K562 (cell line): Measurements from ENCODE around the gene ARL6IP4. TPM values are rescaled to one million over a fixed set of nuclear protein-coding genes. Genes with fewer than 3 reads are reported as not detected.

Experiments
- BACH1 ChIP-seq: fragments of 200-800 bp; sonication (Bioruptor generic); IDR thresholded peaks from 2 replicates; pipeline ENCODE4 v1.6.1; 2016; ENCODE audit warnings: missing genetic modification characterization, missing compliant biosample characterization
- CREB5 ChIP-seq: fragments of 250-450 bp; sonication (Bioruptor Pico); IDR thresholded peaks from 2 replicates; pipeline ENCODE4 v1.5.0; 2020; ENCODE audit warnings: mild to moderate bottlenecking
- DNMT1 ChIP-seq: fragments of 450-650 bp; IDR thresholded peaks from 2 replicates; pipeline ENCODE4 v1.6.1; 2016; ENCODE audit warnings: antibody characterized with exemption, mild to moderate bottlenecking
- HDAC1 ChIP-seq, 2 experiments: fragments of 450-650 bp; IDR thresholded peaks; 2 replicates each; pipeline ENCODE4 v1.6.1; 2016 to 2017; ENCODE audit warnings: inconsistent platforms in 1 of 2, mild to moderate bottlenecking in 1 of 2, moderate library complexity in 1 of 2
- MAX ChIP-seq: sonication (generic); formaldehyde crosslinking; IDR thresholded peaks from 2 replicates; pipeline ENCODE4 v1.9.0; 2022; ENCODE audit warnings: mild to moderate bottlenecking, missing genetic modification reagents
- MGA ChIP-seq: fragments of 450-650 bp; IDR thresholded peaks from 2 replicates; pipeline ENCODE4 v1.6.1; 2016; ENCODE audit warnings: mild to moderate bottlenecking, moderate library complexity
- NFYB ChIP-seq: IDR thresholded peaks from 2 replicates; pipeline ENCODE4 v1.6.1; 2011; ENCODE audit warnings: mild to moderate bottlenecking, moderate library complexity; ENCODE audit not compliant: insufficient read length; ENCODE audit errors: extremely low read depth
- POLR2G ChIP-seq: fragments of 200-400 bp; formaldehyde crosslinking; IDR thresholded peaks from 2 replicates; pipeline ENCODE4 v1.6.1; 2017; ENCODE audit warnings: low read depth, mild to moderate bottlenecking, antibody characterized with exemption, low read length, moderate library complexity
- SETDB1 ChIP-seq: IDR thresholded peaks from one replicate; pipeline ENCODE4 v1.6.1; 2012; ENCODE audit warnings: low read length, control low read depth, inconsistent platforms
- STAG1 ChIP-seq: sonication (generic); formaldehyde crosslinking; IDR thresholded peaks from 2 replicates; pipeline ENCODE4 v1.5.0; 2020; ENCODE audit warnings: missing genetic modification reagents, borderline replicate concordance
- SUPT5H ChIP-seq: fragments of 450-650 bp; IDR thresholded peaks from 2 replicates; pipeline ENCODE4 v1.6.1; 2016
- TAF1 ChIP-seq: IDR thresholded peaks from 2 replicates; pipeline ENCODE4 v1.6.1; 2011; ENCODE audit warnings: mild to moderate bottlenecking, low read length, moderate library complexity; ENCODE audit not compliant: insufficient read depth, control insufficient read depth, severe bottlenecking; ENCODE audit errors: extremely low read depth
- THRAP3 ChIP-seq: fragments of 450-650 bp; IDR thresholded peaks from 2 replicates; pipeline ENCODE4 v1.6.1; 2016; ENCODE audit warnings: mild to moderate bottlenecking, inconsistent platforms, borderline replicate concordance
- ZNF324 ChIP-seq: fragments of 250-450 bp; sonication (Bioruptor Pico); IDR thresholded peaks from 2 replicates; pipeline ENCODE4 v1.4.0; 2020; ENCODE audit warnings: mild to moderate bottlenecking
- polyA plus RNA-seq, 8 experiments: library from polyadenylated mRNA; depleted of rRNA in 4 of 8; stranded (reverse) in 5 of 8; unstranded in 3 of 8; fragments of >200 nt; fragmentation: Nextera tagmentation in 2 of 8; fragmentation: Illumina TruSeq in 1 of 8; extraction: Ambion mirVana in 2 of 8; extraction: Trizol in 1 of 8; gene quantifications; 2 replicates each; pipeline versions ENCODE4 v1.2.1 to v1.2.3, GENCODE V29; 2011 to 2014; ENCODE audit warnings: inconsistent platforms in 1 of 8, missing spikeins in 1 of 8
- total RNA-seq, 7 experiments: library from RNA; depleted of rRNA in 6 of 7; stranded (reverse); fragments of >200 nt in 6 of 7; fragmentation: Illumina TruSeq in 2 of 7; extraction: Trizol in 2 of 7; gene quantifications; 2 replicates each; pipeline versions ENCODE4 v1.2.1 to v1.2.3, GENCODE V29; 2011 to 2021; ENCODE audit warnings: low replicate concordance in 1 of 7

ARL6IP4 gene
- total and polyA plus RNA-seq, 9 of the 15 experiments (the other 6 are each of a cell fraction or from before 2014, with no cell fraction given): 2.4 to 255 (median 151) TPM

GRCh38 chr12:122980183-122981035 lies at the start of gene ARL6IP4 (continued):
- no peak for TF ChIP-seq THRAP3
- no peak; the same call in 1 of the 2 replicates for TF ChIP-seq MAX
- TF ChIP-seq STAG1 (CRISPR knock-in tag): no peak
- TF ChIP-seq TAF1: peak; percentile 67
- no peak for TF ChIP-seq SETDB1
- 0 out of 2 replicates have a peak, but pooled peaks have one; percentile 30 for TF ChIP-seq CREB5 (CRISPR knock-in tag)
- TF ChIP-seq NFYB: no peak
- TF ChIP-seq POLR2G: peak; percentile 92
- peak; percentile 72; the same call in 1 of the 2 replicates for TF ChIP-seq SUPT5H
- TF ChIP-seq HDAC1 (IDR thresholded peaks at IDR 0.05): peak in 1 of 2 experiments; percentile 57; a peak in 1 of 4 replicates
- no peak for TF ChIP-seq BACH1 (tag)
- TF ChIP-seq DNMT1: 0 out of 2 replicates have a peak, but pooled peaks have one; percentile 15
- peak; percentile 8; the same call in 1 of the 2 replicates for TF ChIP-seq ZNF324
- TF ChIP-seq MGA: 0 out of 2 replicates have a peak, but pooled peaks have one; percentile 10
